WTC11 (cell line): ENCODE measurements around the gene FUCA1. TPM values are rescaled to one million over a fixed set of nuclear protein-coding genes. Genes with fewer than 3 reads are reported as not detected.

Experiments used
- ATAC-seq: fragments of 200-7000 bp; cut with Tn5 transposase; 2 replicates; pipeline ENCODE4 v1.10.0; 2021; ENCODE audit warnings: mild to moderate bottlenecking, moderate library complexity
- CTCF ChIA-PET: fragments of 300-600 bp; sonication (Branson Sonifier 250); formaldehyde crosslinking; loops from one replicate; lab custom pipeline; 2021; ENCODE audit warnings: antibody characterized with exemption; lab: Charles Lee
- POLR2A ChIA-PET: fragments of 350-600 bp; sonication (Branson Sonifier 250); formaldehyde crosslinking; loops from one replicate; lab custom pipeline; 2021; ENCODE audit warnings: antibody characterized with exemption; lab: Charles Lee
- DNase-seq: peaks from one replicate; pipeline ENCODE4 v3.0.0; 2021; ENCODE audit warnings: low spot score
- H3K27ac Mint-ChIP-seq: 2 replicates; pipeline ENCODE4 v1.8.0; 2021; ENCODE audit warnings: mixed read lengths
- H3K27me3 Mint-ChIP-seq: 2 replicates; pipeline ENCODE4 v1.8.0; 2021; ENCODE audit warnings: low read depth, mild to moderate bottlenecking, moderate library complexity, mixed read lengths
- H3K36me3 Mint-ChIP-seq: 2 replicates; pipeline ENCODE4 v1.8.0; 2021; ENCODE audit warnings: mixed read lengths
- H3K4me1 Mint-ChIP-seq: 2 replicates; pipeline ENCODE4 v1.8.0; 2022; ENCODE audit warnings: mixed read lengths
- H3K4me3 Mint-ChIP-seq: 2 replicates; pipeline ENCODE4 v1.8.0; 2021; ENCODE audit warnings: mild to moderate bottlenecking, moderate library complexity, mixed read lengths
- H3K9me3 Mint-ChIP-seq: 2 replicates; pipeline ENCODE4 v1.8.0; 2021; ENCODE audit warnings: mixed read lengths
- AFF4 ChIP-seq: sonication (generic); formaldehyde crosslinking; IDR thresholded peaks from 2 replicates; pipeline ENCODE4 v1.8.1; 2023; ENCODE audit warnings: mild to moderate bottlenecking, missing genetic modification reagents, borderline replicate concordance
- ATF6 ChIP-seq: sonication (generic); formaldehyde crosslinking; IDR thresholded peaks from 2 replicates; pipeline ENCODE4 v1.8.1; 2023; ENCODE audit warnings: mild to moderate bottlenecking, missing genetic modification reagents
- CREM ChIP-seq: sonication (generic); formaldehyde crosslinking; IDR thresholded peaks from 2 replicates; pipeline ENCODE4 v1.8.1; 2022; ENCODE audit warnings: mild to moderate bottlenecking, missing genetic modification reagents, moderate library complexity
- ERG ChIP-seq: fragments of 250-450 bp; sonication (Bioruptor Pico); IDR thresholded peaks from 2 replicates; pipeline ENCODE4 v1.8.0; 2021; ENCODE audit warnings: mild to moderate bottlenecking
- GRHL2 ChIP-seq: fragments of 250-450 bp; sonication (Bioruptor Pico); IDR thresholded peaks from 2 replicates; pipeline ENCODE4 v1.8.0; 2022; ENCODE audit warnings: mild to moderate bottlenecking, moderate library complexity; ENCODE audit not compliant: insufficient replicate concordance, severe bottlenecking
- HMGA2 ChIP-seq: fragments of 250-450 bp; sonication (Bioruptor Pico); IDR thresholded peaks from 2 replicates; pipeline ENCODE4 v1.4.0; 2021; ENCODE audit warnings: mild to moderate bottlenecking, moderate library complexity
- HMGXB4 ChIP-seq: sonication (generic); formaldehyde crosslinking; IDR thresholded peaks from 2 replicates; pipeline ENCODE4 v1.8.1; 2023; ENCODE audit warnings: mild to moderate bottlenecking, moderate library complexity, missing genetic modification reagents
- KAT7 ChIP-seq: sonication (generic); formaldehyde crosslinking; IDR thresholded peaks from 2 replicates; pipeline ENCODE4 v1.8.1; 2023; ENCODE audit warnings: missing genetic modification reagents, mild to moderate bottlenecking, borderline replicate concordance
- MXD4 ChIP-seq: fragments of 250-450 bp; sonication (Bioruptor Pico); IDR thresholded peaks from 2 replicates; pipeline ENCODE4 v1.8.0; 2021; ENCODE audit warnings: mild to moderate bottlenecking, moderate library complexity, borderline replicate concordance
- NR1H2 ChIP-seq: sonication (generic); formaldehyde crosslinking; IDR thresholded peaks from 2 replicates; pipeline ENCODE4 v1.9.0; 2021; ENCODE audit warnings: mild to moderate bottlenecking, moderate library complexity, missing genetic modification reagents
- TP53 ChIP-seq: sonication (generic); formaldehyde crosslinking; IDR thresholded peaks from 2 replicates; pipeline ENCODE4 v1.8.1; 2023; ENCODE audit warnings: mild to moderate bottlenecking, missing genetic modification reagents
- USF2 ChIP-seq: sonication (generic); formaldehyde crosslinking; IDR thresholded peaks from 2 replicates; pipeline ENCODE4 v1.8.1; 2023; ENCODE audit warnings: mild to moderate bottlenecking, missing genetic modification reagents, moderate library complexity
- ZBTB43 ChIP-seq: sonication (generic); formaldehyde crosslinking; IDR thresholded peaks from 2 replicates; pipeline ENCODE4 v1.8.1; 2023; ENCODE audit warnings: mild to moderate bottlenecking, missing genetic modification reagents
- ZMAT4 ChIP-seq: fragments of 250-450 bp; sonication (Bioruptor Pico); IDR thresholded peaks from 2 replicates; pipeline ENCODE4 v1.9.0; 2021; ENCODE audit warnings: mild to moderate bottlenecking
- ZNF121 ChIP-seq: sonication (generic); formaldehyde crosslinking; IDR thresholded peaks from 2 replicates; pipeline ENCODE4 v1.8.0; 2023; ENCODE audit warnings: missing genetic modification reagents
- ZNF281 ChIP-seq: sonication (generic); formaldehyde crosslinking; IDR thresholded peaks from 2 replicates; pipeline ENCODE4 v1.8.0; 2023; ENCODE audit warnings: mild to moderate bottlenecking, missing genetic modification reagents
- ZNF317 ChIP-seq: sonication (generic); formaldehyde crosslinking; IDR thresholded peaks from 2 replicates; pipeline ENCODE4 v1.8.1; 2023; ENCODE audit warnings: low read depth, mild to moderate bottlenecking, moderate library complexity, missing genetic modification reagents, borderline replicate concordance
- ZNF396 ChIP-seq: fragments of 250-450 bp; sonication (Bioruptor Pico); IDR thresholded peaks from 2 replicates; pipeline ENCODE4 v1.8.0; 2021; ENCODE audit warnings: mild to moderate bottlenecking, moderate library complexity, borderline replicate concordance
- total RNA-seq: library from RNA; stranded (reverse); gene quantifications from 3 replicates; pipeline ENCODE4 v1.2.3, GENCODE V29; 2021

The FUCA1 gene
- total RNA-seq, 1 experiment from 2014 or later: 7.5 TPM

- peaks cover 12% of the 10 kb centered on the region for H3K4me1 Mint-ChIP-seq
- peaks cover 14% of the 10 kb centered on the region for H3K27me3 Mint-ChIP-seq
- H3K9me3 Mint-ChIP-seq: no peaks in the 10 kb centered on the region
- no peak overlapping the region for H3K4me3 Mint-ChIP-seq
- TF ChIP-seq USF2 (no peak), AFF4 (CRISPR knock-in tag) (no peak), TP53 (CRISPR knock-in tag) (no peak), GRHL2 (no peak), HMGA2 (CRISPR knock-in tag) (no peak)
- POLR2A ChIA-PET: no interaction called here
- no peaks in the 10 kb centered on the region for H3K36me3 Mint-ChIP-seq
- CTCF ChIA-PET: interaction anchor here (1.4 to 1.7 kb wide), 2 partner anchors 19 to 86 kb away, joined by 5 to 6 read pairs; no protein-coding TSS in a partner anchor
- DNase-seq (no peak), ATAC-seq (no peak)
- H3K27ac Mint-ChIP-seq: no peak overlapping the region
Measured at GRCh38 chr1:23896491-23896890, 28.4 kb upstream of the FUCA1 start.

GRCh38 chr1:23895993-23896392 lies 27.9 kb upstream of the FUCA1 start:
- ChIA-PET POLR2A (no interaction called here), CTCF (interaction anchor here (1.4 to 1.7 kb wide), 2 partner anchors 20 to 85 kb away, joined by 5 to 6 read pairs; no protein-coding TSS in a partner anchor)
- Mint-ChIP-seq H3K27ac (no peak overlapping the region), H3K36me3 (no peaks in the 10 kb centered on the region), H3K27me3 (peaks cover 9% of the 10 kb centered on the region), H3K4me3 (no peak overlapping the region), H3K4me1 (peaks cover 12% of the 10 kb centered on the region), H3K9me3 (no peaks in the 10 kb centered on the region)
- no peak for DNase-seq
- ATAC-seq: no peak
- TF ChIP-seq ZNF281 (no peak), HMGXB4 (CRISPR knock-in tag) (no peak), TP53 (CRISPR knock-in tag) (no peak), ZNF396 (CRISPR knock-in tag) (no peak), ATF6 (CRISPR knock-in tag) (no peak), ZBTB43 (CRISPR knock-in tag) (no peak), MXD4 (no peak), ZMAT4 (CRISPR knock-in tag) (no peak), ZNF317 (no peak), NR1H2 (no peak), ZNF121 (CRISPR knock-in tag) (no peak), CREM (CRISPR knock-in tag) (no peak), KAT7 (CRISPR knock-in tag) (no peak), ERG (CRISPR knock-in tag) (no peak)
